ENCODE measurements around the gene DYNC2I2.
"Not testable (repeated sequence)": the region's sequence is repeated elsewhere in the genome, so short reads cannot be mapped to it uniquely, and the experiment has no call there.

Gene DYNC2I2

DNA sequence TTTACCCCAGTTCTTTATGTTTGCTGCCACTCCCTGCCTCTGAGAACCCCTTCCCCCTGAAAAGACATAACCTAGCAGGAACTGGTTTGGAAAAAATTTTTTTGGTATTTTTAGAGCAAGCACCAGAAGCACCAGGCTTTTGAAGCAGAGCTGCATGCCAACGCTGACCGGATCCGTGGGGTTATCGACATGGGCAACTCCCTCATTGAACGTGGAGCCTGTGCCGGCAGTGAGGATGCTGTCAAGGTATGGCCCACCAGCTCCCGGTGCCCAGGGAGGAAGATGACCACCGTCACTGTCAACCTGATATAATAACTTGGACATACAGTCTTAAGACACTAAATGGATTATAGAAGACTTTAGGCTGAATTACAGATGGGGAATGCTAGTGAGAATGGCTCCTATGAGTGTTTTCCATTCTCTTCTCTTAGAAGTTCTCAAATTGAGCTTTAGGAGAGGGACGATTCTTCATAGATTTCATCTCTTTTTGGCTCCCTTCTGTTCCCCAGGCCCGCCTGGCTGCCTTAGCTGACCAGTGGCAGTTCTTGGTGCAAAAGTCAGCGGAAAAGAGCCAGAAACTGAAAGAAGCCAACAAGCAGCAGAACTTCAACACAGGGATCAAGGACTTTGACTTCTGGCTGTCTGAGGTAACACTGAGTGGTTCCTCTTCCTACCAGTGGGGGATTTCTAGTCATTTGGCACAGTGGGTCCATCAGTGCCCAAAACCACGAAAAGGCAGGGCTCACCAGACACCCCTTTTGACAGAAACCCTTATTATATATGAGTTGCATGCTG lies 44.9 kb downstream of the DYNC2I2 start:
- no peak for DNase-seq

DNA sequence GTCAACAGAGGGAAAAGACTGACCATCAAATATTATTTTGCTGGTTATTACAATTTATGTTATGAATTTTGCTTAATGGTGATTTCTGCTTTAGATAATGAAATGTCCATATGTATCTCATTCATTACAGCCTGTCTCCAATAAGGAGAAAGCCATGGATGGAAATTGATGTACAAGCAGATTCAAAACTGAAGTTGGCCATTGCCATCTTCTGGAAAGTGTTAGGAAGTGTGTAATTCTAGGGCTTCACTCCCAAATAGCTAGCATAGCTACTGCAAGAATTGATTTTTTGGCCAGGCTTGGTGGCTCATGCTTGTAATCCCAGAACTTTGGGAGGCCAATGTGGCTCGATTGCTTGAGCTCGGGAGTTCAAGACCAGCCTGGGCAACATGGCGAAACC lies 45.8 kb downstream of the DYNC2I2 start:
- DNase-seq, result no peak

DNA sequence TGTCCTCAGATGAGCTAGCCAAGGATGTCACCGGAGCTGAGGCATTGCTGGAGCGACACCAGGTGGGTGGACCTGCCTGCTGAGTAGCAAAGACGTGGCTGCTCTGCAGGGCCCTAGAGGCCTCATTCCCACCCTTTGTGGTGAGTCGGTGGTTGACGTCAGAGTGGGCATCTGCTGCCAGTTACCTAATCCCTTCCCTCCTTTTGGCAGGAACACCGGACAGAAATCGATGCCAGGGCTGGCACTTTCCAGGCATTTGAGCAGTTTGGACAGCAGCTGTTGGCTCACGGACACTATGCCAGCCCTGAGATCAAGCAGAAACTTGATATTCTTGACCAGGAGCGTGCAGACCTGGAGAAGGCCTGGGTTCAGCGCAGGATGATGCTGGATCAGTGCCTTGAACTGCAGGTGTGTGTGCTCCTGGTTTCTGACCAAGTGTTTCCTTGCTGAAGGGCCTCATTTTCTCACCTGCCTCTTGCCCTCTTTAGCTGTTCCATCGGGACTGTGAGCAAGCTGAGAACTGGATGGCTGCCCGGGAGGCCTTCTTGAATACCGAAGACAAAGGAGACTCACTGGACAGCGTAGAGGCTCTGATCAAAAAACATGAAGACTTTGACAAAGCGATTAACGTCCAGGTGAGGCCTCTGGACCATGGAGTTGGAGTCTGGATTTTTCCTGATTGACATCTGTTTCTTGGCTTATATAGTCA lies 48.9 kb downstream of the DYNC2I2 start:
- no peak for DNase-seq

DNA sequence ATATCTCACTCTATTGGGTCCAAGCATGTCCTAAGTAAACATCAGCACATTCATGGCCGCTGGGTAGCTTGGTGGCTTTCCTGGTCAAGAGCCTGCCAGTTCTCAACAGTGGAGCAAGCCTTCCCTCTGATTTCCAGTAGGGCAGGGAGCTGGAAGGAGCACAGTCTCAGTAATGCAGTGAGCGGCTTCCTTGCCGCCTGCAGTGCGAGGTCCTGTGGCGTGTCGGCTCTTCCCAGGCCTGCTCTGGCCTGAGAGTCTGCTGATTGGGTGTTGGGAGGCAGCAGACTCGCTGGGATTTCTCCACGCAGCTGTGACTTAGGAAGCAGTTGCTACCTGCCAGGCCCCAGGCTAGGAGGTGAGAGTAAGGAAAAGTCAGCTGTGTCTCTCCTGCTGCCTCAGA lies 53.0 kb downstream of the DYNC2I2 start:
- DNase-seq, result no peak

DNA sequence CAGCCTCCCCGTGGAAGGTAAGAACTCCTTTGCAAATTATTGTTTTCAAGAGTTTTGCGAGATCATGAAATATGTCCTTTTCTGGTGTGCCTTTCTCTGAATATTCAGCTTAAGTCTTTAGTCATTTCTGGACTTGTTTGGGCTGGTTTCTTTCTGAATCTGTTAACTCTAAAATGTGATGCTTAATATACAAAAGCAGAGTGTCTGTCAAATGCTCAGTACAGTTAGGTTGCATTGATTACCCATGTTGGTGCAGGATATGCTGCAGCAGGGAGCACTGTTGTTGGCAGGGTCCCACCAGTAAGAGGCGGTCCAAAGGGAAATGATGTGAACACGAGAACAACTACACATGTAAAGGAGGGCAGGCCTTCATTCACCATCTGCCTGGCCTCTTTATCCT lies 56.5 kb downstream of the DYNC2I2 start:
- DNase-seq, result no peak

DNA sequence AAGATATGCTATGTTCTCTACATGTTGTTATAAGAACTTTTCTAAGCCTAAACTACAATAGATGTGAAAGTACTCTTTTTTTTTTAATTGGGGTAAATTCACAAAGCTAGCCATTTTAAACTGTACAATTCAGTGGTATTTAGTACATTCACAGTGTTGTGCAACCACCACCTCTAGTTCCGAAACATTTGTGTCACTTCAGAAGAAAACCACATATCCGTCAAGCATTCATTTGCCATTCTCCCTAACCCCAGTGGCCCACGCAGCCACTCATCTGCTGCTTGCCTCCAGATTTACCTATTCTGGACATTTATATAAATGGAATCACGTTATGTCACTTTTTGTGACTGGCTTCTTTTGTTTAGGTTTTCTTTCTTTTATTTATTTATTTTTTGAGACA lies 61.2 kb downstream of the DYNC2I2 start:
- no peak for DNase-seq

DNA sequence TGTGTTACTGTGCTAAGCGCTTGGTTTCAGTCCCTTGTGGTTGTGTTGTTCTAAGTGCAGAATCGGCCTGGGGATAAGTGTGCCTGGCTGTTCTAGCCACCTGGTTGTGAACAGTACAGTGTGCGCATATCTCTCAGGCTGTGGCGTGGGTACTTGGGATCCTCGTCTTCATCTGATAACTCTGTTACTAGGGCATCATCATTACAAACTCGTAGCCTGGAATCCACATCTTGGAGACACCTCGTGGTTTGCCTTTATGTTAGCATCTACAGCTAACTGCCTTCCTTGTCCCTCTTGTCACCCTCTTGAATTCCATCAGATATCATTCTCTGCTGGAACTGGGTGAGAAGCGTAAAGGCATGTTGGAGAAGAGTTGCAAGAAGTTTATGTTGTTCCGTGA lies 62.8 kb downstream of the DYNC2I2 start:
- DNase-seq, result no peak

DNA sequence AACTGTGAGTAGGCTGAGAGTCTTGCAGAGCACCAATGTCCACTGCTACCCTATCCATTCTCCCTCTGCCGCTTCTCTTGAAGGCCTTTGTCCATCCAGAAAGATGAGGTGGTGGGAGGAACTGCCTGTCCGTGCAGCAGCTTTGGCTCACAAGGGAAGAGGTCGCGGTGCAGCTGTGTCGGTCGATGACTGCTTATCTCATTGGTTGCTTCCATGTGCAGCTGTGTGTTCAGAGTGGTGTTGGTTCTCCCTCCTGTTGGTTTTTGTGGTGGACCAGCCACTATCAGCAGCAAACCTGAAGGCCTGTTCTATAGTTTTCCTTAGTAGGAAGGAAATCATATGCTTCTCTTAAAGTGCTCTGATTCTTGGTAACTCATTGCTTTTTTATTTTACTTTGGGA lies 63.6 kb downstream of the DYNC2I2 start:
- DNase-seq, result no peak

DNA sequence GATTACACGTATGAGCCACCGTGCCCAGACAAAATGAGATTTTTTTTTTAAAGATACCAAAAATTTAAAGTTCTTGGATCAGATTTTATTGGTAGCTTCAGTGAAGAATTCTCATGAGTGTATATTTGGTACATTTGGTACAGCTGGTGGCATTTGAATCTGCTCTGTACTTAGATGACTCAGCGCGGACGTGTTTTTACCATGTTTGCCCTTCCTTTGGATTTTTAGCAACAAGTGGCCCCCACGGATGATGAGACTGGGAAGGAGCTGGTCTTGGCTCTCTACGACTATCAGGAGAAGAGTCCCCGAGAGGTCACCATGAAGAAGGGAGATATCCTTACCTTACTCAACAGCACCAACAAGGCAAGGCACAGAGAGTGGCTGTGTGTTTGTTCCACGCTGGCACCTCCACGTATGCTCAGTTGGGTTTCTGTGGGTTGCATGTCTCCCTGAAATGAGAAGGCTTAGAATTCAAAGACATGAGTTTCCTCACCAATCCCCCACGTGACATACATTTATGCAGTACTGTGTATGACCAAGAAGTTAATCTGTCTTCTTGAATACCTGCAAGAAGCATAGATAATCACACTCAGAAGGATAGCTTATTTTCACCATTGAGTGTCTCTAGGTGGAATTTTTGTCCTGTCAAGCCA lies 67.9 kb downstream of the DYNC2I2 start:
- no peak for DNase-seq

DNA sequence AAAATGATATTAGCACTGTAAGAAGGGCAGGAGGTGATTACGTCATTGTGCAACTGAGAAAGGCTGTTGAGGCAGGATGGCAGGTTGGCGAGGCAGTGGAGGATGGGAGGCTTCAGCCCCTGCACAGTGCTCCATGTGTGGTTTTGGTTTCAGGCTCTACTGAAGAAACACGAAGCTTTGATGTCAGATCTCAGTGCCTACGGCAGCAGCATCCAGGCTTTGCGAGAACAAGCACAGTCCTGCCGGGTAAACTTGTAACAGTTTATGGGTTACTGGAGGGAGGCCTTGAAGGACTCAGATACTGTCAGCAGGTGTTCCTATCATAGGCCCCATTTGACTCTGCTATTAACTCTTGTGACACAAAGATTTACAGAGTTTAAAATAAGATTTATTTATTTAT lies 69.2 kb downstream of the DYNC2I2 start:
- no peak for DNase-seq

DNA sequence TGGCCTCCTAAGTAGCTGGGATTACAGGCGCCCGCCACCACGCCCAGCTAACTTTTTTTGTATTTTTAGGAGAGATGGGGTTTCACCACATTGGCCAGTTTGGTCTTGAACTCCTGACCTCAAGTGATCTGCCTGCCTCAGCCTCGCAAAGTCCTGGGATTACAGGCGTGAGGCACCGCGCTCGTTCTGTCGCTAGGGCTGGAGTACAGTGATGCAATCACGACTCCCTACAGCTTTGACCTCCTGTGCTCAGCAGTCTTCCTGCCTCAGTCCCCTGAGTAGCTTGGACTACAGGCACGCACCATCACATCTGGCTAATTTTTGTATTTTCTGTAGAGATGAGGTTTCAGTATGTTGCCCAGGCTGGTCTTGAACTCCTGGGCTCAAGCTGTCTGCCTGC lies 69.7 kb downstream of the DYNC2I2 start:
- not testable (repeated sequence) for DNase-seq

DNA sequence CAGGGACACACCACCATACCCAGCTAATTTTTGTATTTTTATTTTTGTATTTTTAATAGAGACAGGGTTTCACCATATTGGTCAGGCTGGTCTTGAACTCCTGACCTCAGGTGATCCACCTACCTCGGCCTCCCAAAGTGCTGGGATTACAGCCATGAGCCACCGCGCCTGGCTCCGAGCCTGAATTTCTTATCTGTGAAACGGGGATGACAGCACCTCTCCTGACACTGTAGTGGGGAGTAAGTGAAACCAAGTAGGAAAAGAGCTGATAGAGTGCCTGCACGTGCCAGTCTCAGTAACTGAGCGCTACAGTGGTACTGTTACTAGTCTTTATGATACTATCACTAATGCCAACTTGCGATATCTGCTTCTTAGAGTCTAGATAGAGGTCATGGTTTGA lies 71.5 kb downstream of the DYNC2I2 start:
- DNase-seq, result not testable (repeated sequence)

All from EL (cell line).